Endodermal cell (in vitro differentiated cells): ENCODE results near the gene RPN2. TPM values are rescaled to one million over a fixed set of nuclear protein-coding genes. Genes with fewer than 3 reads are reported as not detected.

ENCODE experiments used
- DNase-seq: peaks from one replicate; pipeline ENCODE4 v3.0.0-alpha.2; 2017
- H3K27ac ChIP-seq: 2 replicates; pipeline ENCODE4 v1.5.1; 2013; ENCODE audit warnings: mild to moderate bottlenecking, low read depth, low read length, moderate library complexity
- H3K27me3 ChIP-seq: 2 replicates; pipeline ENCODE4 v1.6.1; 2013; ENCODE audit warnings: mild to moderate bottlenecking, low read length, moderate library complexity; ENCODE audit not compliant: insufficient read depth, control insufficient read depth, poor library complexity, severe bottlenecking
- H3K36me3 ChIP-seq: 2 replicates; pipeline ENCODE4 v1.7.0; 2013; ENCODE audit warnings: mild to moderate bottlenecking, low read length, moderate library complexity; ENCODE audit not compliant: control insufficient read depth, insufficient read depth
- H3K4me1 ChIP-seq: one replicate; pipeline ENCODE4 v1.7.0; 2013; ENCODE audit warnings: low read length; ENCODE audit not compliant: control insufficient read depth, insufficient read depth
- H3K4me3 ChIP-seq: 2 replicates; pipeline ENCODE4 v1.5.1; 2013; ENCODE audit warnings: mild to moderate bottlenecking, low read length, moderate library complexity
- H3K9ac ChIP-seq: 2 replicates; pipeline ENCODE4 v1.6.1; 2013; ENCODE audit warnings: mild to moderate bottlenecking, low read length, moderate library complexity; ENCODE audit not compliant: poor library complexity, severe bottlenecking; ENCODE audit errors: extremely low read depth
- H3K9me3 ChIP-seq: 2 replicates; pipeline ENCODE4 v1.6.1; 2013; ENCODE audit warnings: mild to moderate bottlenecking, low read length, moderate library complexity; ENCODE audit not compliant: control insufficient read depth
- H3K27ac Mint-ChIP-seq: 2 replicates; pipeline ENCODE4 v1.8.0; 2020; ENCODE audit warnings: mixed read lengths
- H3K27me3 Mint-ChIP-seq: 2 replicates; pipeline ENCODE4 v1.8.0; 2021; ENCODE audit warnings: mild to moderate bottlenecking, mixed read lengths; ENCODE audit not compliant: insufficient read depth
- H3K36me3 Mint-ChIP-seq: 2 replicates; pipeline ENCODE4 v1.8.0; 2020; ENCODE audit warnings: low read depth, mixed read lengths
- H3K4me1 Mint-ChIP-seq: 2 replicates; pipeline ENCODE4 v1.8.0; 2020; ENCODE audit warnings: mixed read lengths
- H3K4me3 Mint-ChIP-seq: 2 replicates; pipeline ENCODE4 v1.8.0; 2020; ENCODE audit warnings: mild to moderate bottlenecking, moderate library complexity, mixed read lengths
- H3K9me3 Mint-ChIP-seq: 2 replicates; pipeline ENCODE4 v1.8.0; 2020; ENCODE audit warnings: mild to moderate bottlenecking, mixed read lengths
- CTCF ChIP-seq: fragments of 200-600 bp; sonication (generic); conservative IDR thresholded peaks from 2 replicates; pipeline ENCODE4 v1.5.0; 2021; ENCODE audit warnings: antibody characterized with exemption, mild to moderate bottlenecking
- WGBS, 2 experiments: methylation state at CpG; one replicate each; pipeline versions ENCODE4 v1.1.5 to v1.1.7; 2013; ENCODE audit warnings: missing lambda C conversion rate in 2 of 2, mixed read lengths in 1 of 2; ENCODE audit not compliant: insufficient coverage in 1 of 2, insufficient read length in 1 of 2; 5-methylcytosine and 5-hydroxymethylcytosine counted together
- total RNA-seq, 2 donors: library from RNA; stranded (reverse); fragmentation: NEBNext Ultra II Directional in 1 of 2; extraction: Animal tissue kit (Norgen Biotek cat#: 25700) in 1 of 2; gene quantifications; 2 replicates in 1 of 2; 3 replicates in 1 of 2; pipeline ENCODE4 v1.2.1, GENCODE V29; 2021

Gene RPN2
- total RNA-seq, 2 donors from 2014 or later, result 230 to 242 TPM

DNA sequence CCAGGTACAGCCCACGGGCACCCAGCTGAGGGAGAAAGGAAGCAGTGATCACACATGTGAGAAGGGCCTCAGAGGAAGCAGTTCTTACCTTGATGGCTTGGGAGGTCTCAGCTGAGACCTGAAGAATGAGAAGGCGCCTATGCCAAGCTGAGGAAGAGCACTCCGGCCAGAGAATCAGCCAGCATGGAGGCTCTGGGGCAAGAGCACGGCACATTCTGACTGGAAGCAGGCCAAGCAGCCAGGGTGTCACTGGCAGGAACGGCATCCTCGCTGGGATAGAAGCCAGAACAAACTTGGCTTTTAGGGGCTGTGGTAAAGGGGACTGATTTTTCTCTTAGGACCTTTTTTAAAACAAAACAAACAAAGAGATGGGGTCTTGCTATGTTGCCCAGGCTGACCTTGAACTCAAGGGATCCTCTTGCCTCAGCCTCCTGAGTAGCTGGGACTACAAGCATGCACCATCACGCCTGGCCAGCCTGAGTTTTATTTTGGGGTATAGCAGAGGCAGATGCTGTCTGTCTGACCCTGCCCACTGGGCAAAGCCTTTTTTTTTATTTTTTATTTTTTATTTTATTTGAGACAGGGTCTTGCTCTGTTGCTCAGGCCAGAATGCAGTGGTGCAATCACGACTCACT is 64.9 kb downstream of the RPN2 start:
- no peak overlapping the region for H3K27ac Mint-ChIP-seq
- peak overlapping the region; percentile 93 for H3K27ac ChIP-seq

GRCh38 chr20:37244572-37244957 is 65.4 kb downstream of the RPN2 start:
- Mint-ChIP-seq H3K27me3 (no peaks in the 10 kb centered on the region), H3K4me3 (no peak overlapping the region), H3K27ac (peak overlapping the region; percentile 83), H3K36me3 (peaks cover 47% of the 10 kb centered on the region), H3K4me1 (peaks cover 16% of the 10 kb centered on the region), H3K9me3 (no peaks in the 10 kb centered on the region)
- Histone ChIP-seq H3K27me3 (no peaks in the 10 kb centered on the region), H3K27ac (peak overlapping the region; percentile 93), H3K9me3 (no peaks in the 10 kb centered on the region), H3K4me3 (no peak overlapping the region), H3K4me1 (peaks cover 3% of the 10 kb centered on the region), H3K36me3 (peaks cover 51% of the 10 kb centered on the region), H3K9ac (no peak overlapping the region)
- DNase-seq, result no peak
- TF ChIP-seq CTCF, result no peak
- WGBS, 2 experiments, result 61 to 76% methylated on average over 3 to 5 of the region's 5 CpGs

More for the DNA sequence above, 64.9 kb downstream of the RPN2 start:
- 96 to 100% methylated on average over 5 to 8 of the region's 8 CpGs for WGBS, 2 experiments
- Histone ChIP-seq H3K27me3 (no peaks in the 10 kb centered on the region), H3K4me1 (peaks cover 3% of the 10 kb centered on the region), H3K4me3 (no peak overlapping the region), H3K36me3 (peaks cover 56% of the 10 kb centered on the region), H3K9me3 (no peaks in the 10 kb centered on the region), H3K9ac (no peak overlapping the region)
- peaks cover 52% of the 10 kb centered on the region for H3K36me3 Mint-ChIP-seq
- no peaks in the 10 kb centered on the region for H3K9me3 Mint-ChIP-seq
- no peak overlapping the region for H3K4me3 Mint-ChIP-seq
- no peaks in the 10 kb centered on the region for H3K27me3 Mint-ChIP-seq
- peaks cover 16% of the 10 kb centered on the region for H3K4me1 Mint-ChIP-seq
- no peak for DNase-seq
- no peak for TF ChIP-seq CTCF

DNA sequence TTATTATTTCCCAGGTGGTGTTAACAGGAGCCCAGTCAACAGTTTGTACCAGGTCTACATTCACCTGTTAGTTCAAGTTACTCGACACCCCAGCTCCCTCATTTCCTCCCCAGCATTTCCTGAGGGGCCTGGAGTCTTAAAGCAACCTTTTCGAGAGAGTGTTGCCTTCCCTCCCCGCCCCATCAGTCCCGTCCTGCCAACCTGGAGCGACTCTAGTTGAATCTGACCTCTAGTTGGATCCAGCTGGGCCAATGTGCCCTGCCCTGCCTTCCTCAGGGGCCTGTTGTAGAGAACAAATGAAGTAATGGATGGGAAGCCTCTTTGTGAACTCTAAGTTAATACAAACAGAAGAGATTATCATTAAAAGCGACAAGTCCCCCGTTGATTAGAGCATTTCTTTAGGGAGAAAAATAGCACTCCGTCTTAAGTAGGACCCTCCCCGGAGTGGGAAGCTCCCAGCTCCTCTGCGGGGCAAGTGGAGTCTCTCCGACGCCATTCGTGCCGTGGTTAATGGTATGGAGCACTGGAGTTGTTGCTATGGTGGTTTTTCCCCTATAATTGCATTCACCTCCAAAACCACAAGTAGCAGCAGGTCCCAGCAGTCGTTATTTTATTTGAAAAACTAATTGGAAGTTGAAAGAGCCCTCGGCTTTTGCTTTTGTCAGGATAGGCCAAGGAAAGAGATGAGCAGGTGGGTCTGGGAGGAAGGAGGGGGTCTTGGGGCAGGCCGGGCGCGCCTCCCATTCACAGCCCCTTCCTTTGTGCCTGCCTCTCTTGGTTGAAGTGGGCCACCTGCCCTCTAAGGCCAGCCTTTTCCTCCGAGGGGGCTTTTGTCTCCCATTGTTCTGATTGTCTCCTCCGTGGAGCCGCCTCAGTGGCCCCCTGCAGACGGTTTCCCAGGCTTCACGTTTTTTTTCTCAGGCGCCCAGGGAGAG is 66.4 kb downstream of the RPN2 start:
- no peak overlapping the region for H3K9ac ChIP-seq
- TF ChIP-seq CTCF, result peak; percentile 14
- peaks cover 37% of the 10 kb centered on the region for H3K36me3 Mint-ChIP-seq
- peaks cover 17% of the 10 kb centered on the region for H3K4me1 Mint-ChIP-seq
- H3K27me3 ChIP-seq, result no peaks in the 10 kb centered on the region
- no peak overlapping the region for H3K4me3 ChIP-seq
- peaks cover 3% of the 10 kb centered on the region for H3K4me1 ChIP-seq
- no peak overlapping the region for H3K4me3 Mint-ChIP-seq
- no peaks in the 10 kb centered on the region for H3K9me3 ChIP-seq
- 54 to 75% methylated on average over 9 to 25 of the region's 25 CpGs for WGBS, 2 experiments
- peak overlapping the region; percentile 83 for H3K27ac Mint-ChIP-seq
- no peaks in the 10 kb centered on the region for H3K27me3 Mint-ChIP-seq
- H3K36me3 ChIP-seq, result peaks cover 41% of the 10 kb centered on the region
- H3K27ac ChIP-seq, result peak overlapping the region; percentile 93
- peaks cover 2% of the 10 kb centered on the region for H3K9me3 Mint-ChIP-seq
- peak; percentile 55 for DNase-seq
